H1 (cell line): ENCODE data around the gene SLC37A1. TPM values are rescaled to one million over a fixed set of nuclear protein-coding genes. Genes with fewer than 3 reads are reported as not detected.

Experiments
- BCL11A ChIP-seq, 2 experiments: IDR thresholded peaks; one replicate each; pipeline ENCODE4 v1.6.1; 2011; ENCODE audit warnings: low read depth in 2 of 2, low read length in 2 of 2, mild to moderate bottlenecking in 2 of 2
- CREB1 ChIP-seq: IDR thresholded peaks from 2 replicates; pipeline ENCODE4 v1.6.1; 2012; ENCODE audit warnings: inconsistent platforms
- RNF2 ChIP-seq: fragments of 200-900, 300-1000 bp; sonication (generic); IDR thresholded peaks from 2 replicates; pipeline ENCODE4 v1.7.1; 2016; ENCODE audit warnings: borderline replicate concordance, low read depth, mild to moderate bottlenecking, antibody characterized with exemption, low read length; ENCODE audit not compliant: poor library complexity, severe bottlenecking; ENCODE audit errors: missing control alignments
- SIX5 ChIP-seq: IDR thresholded peaks from 2 replicates; pipeline ENCODE4 v1.6.1; 2011; ENCODE audit warnings: mild to moderate bottlenecking, low read depth, low read length
- polyA plus RNA-seq, 7 experiments: library from polyadenylated mRNA; depleted of rRNA in 3 of 7; stranded (reverse) in 5 of 7; unstranded in 2 of 7; fragments of >200 nt in 5 of 7; fragments of 200-250 nt in 2 of 7; gene quantifications; 1 replicate in 5 of 7; 2 replicates in 1 of 7; 4 replicates in 1 of 7; pipeline versions ENCODE4 v1.2.1 to v1.2.3, GENCODE V29; 2011 to 2013; ENCODE audit warnings: missing spikeins in 2 of 7, mixed read lengths in 2 of 7
- total RNA-seq: library from RNA; stranded (reverse); fragmentation: NEBNext Ultra II Directional; extraction: Animal tissue kit (Norgen Biotek cat#: 25700); gene quantifications from 2 replicates; pipeline ENCODE4 v1.2.1, GENCODE V29; 2021
- TF ChIP-seq, protein P1 (sequence below): fragments of 300-600 bp; sonication (generic); IDR thresholded peaks from 2 replicates; pipeline ENCODE4 v1.7.1; 2012; ENCODE audit warnings: low read length, moderate library complexity, mild to moderate bottlenecking, inconsistent platforms; ENCODE audit not compliant: insufficient replicate concordance

The SLC37A1 gene
- total and polyA plus RNA-seq, 2 of the 8 experiments (the other 6 are each of a cell fraction or from before 2014, with no cell fraction given), result 15.6 to 30.9 TPM

DNA sequence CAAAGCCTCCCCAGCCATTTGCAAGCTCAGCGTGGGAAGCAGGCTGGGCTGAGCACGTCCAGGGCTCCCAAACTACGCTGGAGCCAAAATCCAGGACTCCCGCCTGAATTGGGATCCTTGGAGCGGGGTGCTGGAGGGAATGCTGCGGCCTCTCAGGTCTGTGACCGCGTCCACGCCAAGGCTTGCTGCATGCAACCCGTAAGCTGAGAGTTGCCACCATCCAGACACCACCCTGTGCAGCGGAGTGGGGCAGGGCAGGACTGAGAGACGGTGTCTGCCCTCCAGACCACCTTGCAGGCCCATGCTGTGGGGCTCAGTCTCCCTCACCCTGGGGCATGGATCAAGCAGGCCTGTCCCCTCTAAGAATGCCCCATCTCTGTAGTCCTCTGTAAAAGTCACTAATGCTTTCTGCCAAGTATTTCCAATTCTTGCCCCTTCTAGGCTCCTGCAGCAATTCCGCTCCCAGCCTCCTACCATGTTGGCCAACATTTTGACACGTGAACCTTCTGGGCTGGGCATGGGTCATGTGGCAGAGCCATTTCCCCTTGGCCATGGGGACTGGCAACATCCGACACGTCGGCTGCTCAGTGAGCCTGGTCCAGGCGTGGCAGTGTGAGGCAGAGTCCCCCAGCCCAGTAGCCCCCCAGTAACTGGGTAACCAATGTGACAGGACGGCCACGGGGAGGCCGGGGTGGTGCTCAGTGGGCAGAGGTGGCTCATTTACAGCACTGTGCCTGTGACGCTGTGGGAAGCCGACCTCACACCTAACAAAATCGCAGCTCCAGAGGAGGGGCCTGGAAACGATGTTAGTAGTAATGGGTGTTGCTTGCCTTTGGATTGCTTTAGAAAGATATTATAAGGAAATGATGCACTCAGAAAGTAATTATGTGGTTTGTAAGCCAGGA lies 81.9 kb downstream of the SLC37A1 start (continued):
- TF ChIP-seq, protein P1, sequence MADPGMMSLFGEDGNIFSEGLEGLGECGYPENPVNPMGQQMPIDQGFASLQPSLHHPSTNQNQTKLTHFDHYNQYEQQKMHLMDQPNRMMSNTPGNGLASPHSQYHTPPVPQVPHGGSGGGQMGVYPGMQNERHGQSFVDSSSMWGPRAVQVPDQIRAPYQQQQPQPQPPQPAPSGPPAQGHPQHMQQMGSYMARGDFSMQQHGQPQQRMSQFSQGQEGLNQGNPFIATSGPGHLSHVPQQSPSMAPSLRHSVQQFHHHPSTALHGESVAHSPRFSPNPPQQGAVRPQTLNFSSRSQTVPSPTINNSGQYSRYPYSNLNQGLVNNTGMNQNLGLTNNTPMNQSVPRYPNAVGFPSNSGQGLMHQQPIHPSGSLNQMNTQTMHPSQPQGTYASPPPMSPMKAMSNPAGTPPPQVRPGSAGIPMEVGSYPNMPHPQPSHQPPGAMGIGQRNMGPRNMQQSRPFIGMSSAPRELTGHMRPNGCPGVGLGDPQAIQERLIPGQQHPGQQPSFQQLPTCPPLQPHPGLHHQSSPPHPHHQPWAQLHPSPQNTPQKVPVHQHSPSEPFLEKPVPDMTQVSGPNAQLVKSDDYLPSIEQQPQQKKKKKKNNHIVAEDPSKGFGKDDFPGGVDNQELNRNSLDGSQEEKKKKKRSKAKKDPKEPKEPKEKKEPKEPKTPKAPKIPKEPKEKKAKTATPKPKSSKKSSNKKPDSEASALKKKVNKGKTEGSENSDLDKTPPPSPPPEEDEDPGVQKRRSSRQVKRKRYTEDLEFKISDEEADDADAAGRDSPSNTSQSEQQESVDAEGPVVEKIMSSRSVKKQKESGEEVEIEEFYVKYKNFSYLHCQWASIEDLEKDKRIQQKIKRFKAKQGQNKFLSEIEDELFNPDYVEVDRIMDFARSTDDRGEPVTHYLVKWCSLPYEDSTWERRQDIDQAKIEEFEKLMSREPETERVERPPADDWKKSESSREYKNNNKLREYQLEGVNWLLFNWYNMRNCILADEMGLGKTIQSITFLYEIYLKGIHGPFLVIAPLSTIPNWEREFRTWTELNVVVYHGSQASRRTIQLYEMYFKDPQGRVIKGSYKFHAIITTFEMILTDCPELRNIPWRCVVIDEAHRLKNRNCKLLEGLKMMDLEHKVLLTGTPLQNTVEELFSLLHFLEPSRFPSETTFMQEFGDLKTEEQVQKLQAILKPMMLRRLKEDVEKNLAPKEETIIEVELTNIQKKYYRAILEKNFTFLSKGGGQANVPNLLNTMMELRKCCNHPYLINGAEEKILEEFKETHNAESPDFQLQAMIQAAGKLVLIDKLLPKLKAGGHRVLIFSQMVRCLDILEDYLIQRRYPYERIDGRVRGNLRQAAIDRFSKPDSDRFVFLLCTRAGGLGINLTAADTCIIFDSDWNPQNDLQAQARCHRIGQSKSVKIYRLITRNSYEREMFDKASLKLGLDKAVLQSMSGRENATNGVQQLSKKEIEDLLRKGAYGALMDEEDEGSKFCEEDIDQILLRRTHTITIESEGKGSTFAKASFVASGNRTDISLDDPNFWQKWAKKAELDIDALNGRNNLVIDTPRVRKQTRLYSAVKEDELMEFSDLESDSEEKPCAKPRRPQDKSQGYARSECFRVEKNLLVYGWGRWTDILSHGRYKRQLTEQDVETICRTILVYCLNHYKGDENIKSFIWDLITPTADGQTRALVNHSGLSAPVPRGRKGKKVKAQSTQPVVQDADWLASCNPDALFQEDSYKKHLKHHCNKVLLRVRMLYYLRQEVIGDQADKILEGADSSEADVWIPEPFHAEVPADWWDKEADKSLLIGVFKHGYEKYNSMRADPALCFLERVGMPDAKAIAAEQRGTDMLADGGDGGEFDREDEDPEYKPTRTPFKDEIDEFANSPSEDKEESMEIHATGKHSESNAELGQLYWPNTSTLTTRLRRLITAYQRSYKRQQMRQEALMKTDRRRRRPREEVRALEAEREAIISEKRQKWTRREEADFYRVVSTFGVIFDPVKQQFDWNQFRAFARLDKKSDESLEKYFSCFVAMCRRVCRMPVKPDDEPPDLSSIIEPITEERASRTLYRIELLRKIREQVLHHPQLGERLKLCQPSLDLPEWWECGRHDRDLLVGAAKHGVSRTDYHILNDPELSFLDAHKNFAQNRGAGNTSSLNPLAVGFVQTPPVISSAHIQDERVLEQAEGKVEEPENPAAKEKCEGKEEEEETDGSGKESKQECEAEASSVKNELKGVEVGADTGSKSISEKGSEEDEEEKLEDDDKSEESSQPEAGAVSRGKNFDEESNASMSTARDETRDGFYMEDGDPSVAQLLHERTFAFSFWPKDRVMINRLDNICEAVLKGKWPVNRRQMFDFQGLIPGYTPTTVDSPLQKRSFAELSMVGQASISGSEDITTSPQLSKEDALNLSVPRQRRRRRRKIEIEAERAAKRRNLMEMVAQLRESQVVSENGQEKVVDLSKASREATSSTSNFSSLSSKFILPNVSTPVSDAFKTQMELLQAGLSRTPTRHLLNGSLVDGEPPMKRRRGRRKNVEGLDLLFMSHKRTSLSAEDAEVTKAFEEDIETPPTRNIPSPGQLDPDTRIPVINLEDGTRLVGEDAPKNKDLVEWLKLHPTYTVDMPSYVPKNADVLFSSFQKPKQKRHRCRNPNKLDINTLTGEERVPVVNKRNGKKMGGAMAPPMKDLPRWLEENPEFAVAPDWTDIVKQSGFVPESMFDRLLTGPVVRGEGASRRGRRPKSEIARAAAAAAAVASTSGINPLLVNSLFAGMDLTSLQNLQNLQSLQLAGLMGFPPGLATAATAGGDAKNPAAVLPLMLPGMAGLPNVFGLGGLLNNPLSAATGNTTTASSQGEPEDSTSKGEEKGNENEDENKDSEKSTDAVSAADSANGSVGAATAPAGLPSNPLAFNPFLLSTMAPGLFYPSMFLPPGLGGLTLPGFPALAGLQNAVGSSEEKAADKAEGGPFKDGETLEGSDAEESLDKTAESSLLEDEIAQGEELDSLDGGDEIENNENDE, result no peak
- TF ChIP-seq RNF2, result no peak
- no peak for TF ChIP-seq SIX5
- TF ChIP-seq BCL11A (IDR thresholded peaks at IDR 0.05; ENCODE audit: low read depth in 2 of 2, low read length in 2 of 2), result no peak
- no peak for TF ChIP-seq CREB1
